Measurements from ENCODE around the gene ABTB2.

The ABTB2 gene

GRCh38 chr11:34162493-34162820 lies 195.4 kb downstream of the ABTB2 start:
- DNase-seq: no peak

GRCh38 chr11:34161812-34162492 lies 195.9 kb downstream of the ABTB2 start:
- DNase-seq: peak; percentile 16

GRCh38 chr11:34161361-34161760 lies 196.4 kb downstream of the ABTB2 start:
- DNase-seq: no peak

GRCh38 chr11:34160791-34161190 lies 197.0 kb downstream of the ABTB2 start:
- no peak for DNase-seq

GRCh38 chr11:34160049-34160721 lies 197.6 kb downstream of the ABTB2 start:
- DNase-seq: no peak

- DNase-seq: no peak
Measured at GRCh38 chr11:34158661-34159060, 199.1 kb downstream of the ABTB2 start.

- no peak for DNase-seq
Measured at GRCh38 chr11:34157163-34157562, 200.6 kb downstream of the ABTB2 start.

- DNase-seq: no peak
Measured at GRCh38 chr11:34155757-34156062, 202.1 kb downstream of the ABTB2 start.

- no peak for DNase-seq
Measured at GRCh38 chr11:34155057-34155756, 202.6 kb downstream of the ABTB2 start.

GRCh38 chr11:34154059-34154875 lies 203.5 kb downstream of the ABTB2 start:
- no peak for DNase-seq

- DNase-seq: no peak
Measured at GRCh38 chr11:34151916-34152845, 205.6 kb downstream of the ABTB2 start.

GRCh38 chr11:34151166-34151565 lies 206.6 kb downstream of the ABTB2 start:
- DNase-seq: no peak

GRCh38 chr11:34150494-34151151 lies 207.2 kb downstream of the ABTB2 start:
- DNase-seq: peak; percentile 65

- peak; percentile 12 for DNase-seq
Measured at GRCh38 chr11:34149786-34150185, 208.0 kb downstream of the ABTB2 start.

GRCh38 chr11:34149274-34149673 lies 208.5 kb downstream of the ABTB2 start:
- DNase-seq: no peak

- no peak for DNase-seq
Measured at GRCh38 chr11:34148504-34149165, 209.2 kb downstream of the ABTB2 start.

GRCh38 chr11:34147581-34147980 lies 210.2 kb downstream of the ABTB2 start:
- no peak for DNase-seq

GRCh38 chr11:34146866-34147265 lies 210.9 kb downstream of the ABTB2 start:
- no peak for DNase-seq

GRCh38 chr11:34146411-34146810 lies 211.4 kb downstream of the ABTB2 start:
- no peak for DNase-seq

GRCh38 chr11:34145847-34146381 lies 211.9 kb downstream of the ABTB2 start:
- no peak for DNase-seq

GRCh38 chr11:34145073-34145472 lies 212.7 kb downstream of the ABTB2 start:
- DNase-seq: no peak
